Neural cell (in vitro differentiated cells): ENCODE data around the gene RNF157. TPM values are rescaled to one million over a fixed set of nuclear protein-coding genes. Genes with fewer than 3 reads are reported as not detected.

Experiments used
- H2AFZ ChIP-seq: fragments of 200-600, 300-800 bp; sonication (generic), shearing (Covaris generic); 2 replicates; pipeline ENCODE4 v1.6.0; 2014; ENCODE audit warnings: low read depth, mild to moderate bottlenecking, antibody characterized with exemption, low read length, moderate library complexity
- H3F3A ChIP-seq: fragments of 200-600 bp; shearing (Covaris generic); 2 replicates; pipeline ENCODE4 v1.6.1; 2016; ENCODE audit warnings: mild to moderate bottlenecking, moderate library complexity, mixed read lengths, antibody characterized with exemption, low read length; ENCODE audit not compliant: insufficient read depth, poor library complexity, severe bottlenecking
- H3K27ac ChIP-seq: fragments of 200-600, 300-800 bp; sonication (generic), shearing (Covaris generic); 2 replicates; pipeline ENCODE4 v1.5.1; 2014; ENCODE audit warnings: mild to moderate bottlenecking, low read length, moderate library complexity
- H3K27me3 ChIP-seq: fragments of 300-800, 200-600 bp; sonication (generic), shearing (Covaris generic); 2 replicates; pipeline ENCODE4 v1.6.0; 2014; ENCODE audit warnings: mild to moderate bottlenecking, low read depth, low read length, moderate library complexity; ENCODE audit not compliant: insufficient read depth
- H3K36me3 ChIP-seq: fragments of 300-800, 200-600 bp; sonication (generic), shearing (Covaris generic); 2 replicates; pipeline ENCODE4 v1.5.1; 2014; ENCODE audit warnings: mild to moderate bottlenecking, antibody characterized with exemption, low read length, moderate library complexity; ENCODE audit not compliant: insufficient read depth
- H3K4me2 ChIP-seq: fragments of 300-800, 200-600 bp; sonication (generic), shearing (Covaris generic); 2 replicates; pipeline ENCODE4 v1.6.0; 2014; ENCODE audit warnings: mild to moderate bottlenecking, low read length
- H3K4me3 ChIP-seq: fragments of 300-800, 200-600 bp; sonication (generic), shearing (Covaris generic); 2 replicates; pipeline ENCODE4 v1.5.1; 2014; ENCODE audit warnings: mild to moderate bottlenecking, low read length, moderate library complexity
- H3K79me2 ChIP-seq: fragments of 200-600 bp; shearing (Covaris generic); replicated peaks from 2 replicates; pipeline ENCODE4 v1.6.0; 2014; ENCODE audit warnings: mild to moderate bottlenecking, low read length, moderate library complexity; ENCODE audit not compliant: insufficient read depth
- H3K9ac ChIP-seq: fragments of 300-800, 200-600 bp; sonication (generic), shearing (Covaris generic); 2 replicates; pipeline ENCODE4 v1.6.1; 2016; ENCODE audit warnings: mild to moderate bottlenecking, low read length, mixed read lengths
- H3K9me2 ChIP-seq: fragments of 200-600 bp; shearing (Covaris generic); 2 replicates; pipeline ENCODE4 v1.6.1; 2016; ENCODE audit warnings: mild to moderate bottlenecking, low read length, mixed read lengths; ENCODE audit not compliant: insufficient read depth
- H3K9me3 ChIP-seq: fragments of 200-600, 300-800 bp; sonication (generic), shearing (Covaris generic); 2 replicates; pipeline ENCODE4 v1.6.1; 2016; ENCODE audit warnings: mild to moderate bottlenecking, mixed run types, low read length, moderate library complexity, mixed read lengths
- H4K20me1 ChIP-seq: fragments of 200-600 bp; shearing (Covaris generic); 2 replicates; pipeline ENCODE4 v1.6.1; 2016; ENCODE audit warnings: mild to moderate bottlenecking, mixed run types; ENCODE audit not compliant: insufficient read depth
- CTCF ChIP-seq: fragments of 450-650 bp; IDR thresholded peaks from 2 replicates; pipeline ENCODE4 v1.5.1; 2014; ENCODE audit warnings: antibody characterized with exemption, mild to moderate bottlenecking, moderate library complexity; ENCODE audit not compliant: poor library complexity, severe bottlenecking
- EP300 ChIP-seq: fragments of 450-650 bp; conservative IDR thresholded peaks from 2 replicates; pipeline ENCODE4 v1.6.1; 2014; ENCODE audit warnings: antibody characterized with exemption, mild to moderate bottlenecking, moderate library complexity; ENCODE audit not compliant: poor library complexity, severe bottlenecking
- EZH2 ChIP-seq: fragments of 200-600, 300-800 bp; shearing (Covaris generic), sonication (generic); IDR thresholded peaks from 2 replicates; pipeline ENCODE4 v1.6.1; 2014; ENCODE audit warnings: antibody characterized with exemption, low read length, borderline replicate concordance, mild to moderate bottlenecking; ENCODE audit not compliant: insufficient read depth, poor library complexity, severe bottlenecking
- MXI1 ChIP-seq: fragments of 450-650 bp; conservative IDR thresholded peaks from 2 replicates; pipeline ENCODE4 v1.6.1; 2014; ENCODE audit warnings: antibody characterized with exemption, mild to moderate bottlenecking; ENCODE audit not compliant: poor library complexity, severe bottlenecking
- POLR2AphosphoS5 ChIP-seq: IDR thresholded peaks from 2 replicates; pipeline ENCODE4 v1.6.1; 2012
- RAD21 ChIP-seq: fragments of 450-650 bp; conservative IDR thresholded peaks from 2 replicates; pipeline ENCODE4 v1.6.1; 2014; ENCODE audit warnings: antibody characterized with exemption, mild to moderate bottlenecking, moderate library complexity
- REST ChIP-seq: IDR thresholded peaks from 2 replicates; pipeline ENCODE4 v1.6.1; 2012; ENCODE audit warnings: borderline replicate concordance
- SMC3 ChIP-seq: fragments of 450-650 bp; conservative IDR thresholded peaks from 2 replicates; pipeline ENCODE4 v1.6.1; 2014; ENCODE audit warnings: antibody characterized with exemption, mild to moderate bottlenecking, moderate library complexity; ENCODE audit not compliant: poor library complexity
- TAF1 ChIP-seq: IDR thresholded peaks from 2 replicates; pipeline ENCODE4 v1.6.1; 2012; ENCODE audit warnings: low read depth
- polyA plus RNA-seq: library from polyadenylated mRNA; depleted of rRNA; stranded (reverse); fragments of >200 nt; gene quantifications from 2 replicates; pipeline ENCODE4 v1.2.3, GENCODE V29; 2014

The RNF157 gene
- polyA plus RNA-seq, 1 donor from 2014 or later: 15.9 TPM

GRCh38 chr17:76134911-76135809 is 105.1 kb downstream of the RNF157 start:
- Histone ChIP-seq H3K79me2 (no peaks in the 10 kb centered on the region), H3F3A (no peaks in the 10 kb centered on the region), H3K27me3 (peaks cover 11% of the 10 kb centered on the region), H3K4me2 (no peak overlapping the region), H2AFZ (no peak overlapping the region), H3K36me3 (no peaks in the 10 kb centered on the region), H3K9ac (no peak overlapping the region), H4K20me1 (no peaks in the 10 kb centered on the region), H3K4me3 (no peak overlapping the region), H3K9me2 (no peaks in the 10 kb centered on the region), H3K27ac (no peak overlapping the region), H3K9me3 (no peaks in the 10 kb centered on the region)
- no peak for TF ChIP-seq TAF1
- no peak for TF ChIP-seq SMC3
- no peak for TF ChIP-seq REST
- no peak for TF ChIP-seq EP300
- TF ChIP-seq CTCF: no peak
- TF ChIP-seq MXI1: no peak
- TF ChIP-seq POLR2AphosphoS5: no peak
- no peak for TF ChIP-seq EZH2
- TF ChIP-seq RAD21: no peak

- H3K9ac ChIP-seq: no peak overlapping the region
- H3K27me3 ChIP-seq: no peaks in the 10 kb centered on the region
- H3K4me2 ChIP-seq: no peak overlapping the region
- no peaks in the 10 kb centered on the region for H3K9me2 ChIP-seq
- H4K20me1 ChIP-seq: no peaks in the 10 kb centered on the region
- no peaks in the 10 kb centered on the region for H3K79me2 ChIP-seq
- H3K4me3 ChIP-seq: no peak overlapping the region
- H3K36me3 ChIP-seq: no peaks in the 10 kb centered on the region
- no peak for TF ChIP-seq EZH2
- no peak for TF ChIP-seq REST
- TF ChIP-seq TAF1: no peak
- TF ChIP-seq RAD21: no peak
- no peak for TF ChIP-seq SMC3
- TF ChIP-seq MXI1: no peak
- no peak for TF ChIP-seq EP300
- TF ChIP-seq POLR2AphosphoS5: no peak
- no peak for TF ChIP-seq CTCF
- H3K27ac ChIP-seq: no peak overlapping the region
- no peaks in the 10 kb centered on the region for H3K9me3 ChIP-seq
- H3F3A ChIP-seq: no peaks in the 10 kb centered on the region
- H2AFZ ChIP-seq: no peak overlapping the region
Measured at GRCh38 chr17:76132574-76133338, 107.5 kb downstream of the RNF157 start.
